Parathyroid adenoma (tissue), 2 donors: ENCODE results near the gene TMEM131L.

Experiments used
- H2AFZ ChIP-seq: fragments of 300-600 bp; sonication (generic); one replicate; pipeline ENCODE4 v1.7.0; 2017; ENCODE audit warnings: antibody characterized with exemption, mild to moderate bottlenecking
- H3K27ac ChIP-seq: fragments of 300-600 bp; sonication (generic); one replicate; pipeline ENCODE4 v1.7.0; 2017
- H3K27me3 ChIP-seq: fragments of 300-600 bp; sonication (generic); one replicate; pipeline ENCODE4 v1.7.0; 2017; ENCODE audit warnings: low read length; ENCODE audit not compliant: control insufficient read depth, insufficient read depth
- H3K36me3 ChIP-seq: fragments of 300-600 bp; sonication (generic); one replicate; pipeline ENCODE4 v1.7.0; 2017; ENCODE audit warnings: low read length; ENCODE audit not compliant: control insufficient read depth, insufficient read depth
- H3K4me1 ChIP-seq: fragments of 300-600 bp; sonication (generic); one replicate; pipeline ENCODE4 v1.7.0; 2017; ENCODE audit warnings: control low read depth
- H3K4me2 ChIP-seq: fragments of 300-600 bp; sonication (generic); one replicate; pipeline ENCODE4 v1.7.0; 2017; ENCODE audit warnings: low read length
- H3K4me3 ChIP-seq: fragments of 300-600 bp; sonication (generic); one replicate; pipeline ENCODE4 v1.7.0; 2017; ENCODE audit warnings: low read depth, low read length
- H3K79me2 ChIP-seq: fragments of 300-600 bp; sonication (generic); one replicate; pipeline ENCODE4 v1.7.0; 2017; ENCODE audit warnings: control low read depth
- H3K9ac ChIP-seq: fragments of 300-600 bp; sonication (generic); one replicate; pipeline ENCODE4 v1.7.0; 2017; ENCODE audit warnings: mild to moderate bottlenecking
- H3K9me3 ChIP-seq: fragments of 300-600 bp; sonication (generic); one replicate; pipeline ENCODE4 v1.7.0; 2017; ENCODE audit warnings: low read length; ENCODE audit not compliant: control insufficient read depth
- TF ChIP-seq, protein P1 (sequence below): fragments of 300-600 bp; sonication (generic); IDR thresholded peaks from one replicate; pipeline ENCODE4 v1.7.0; 2017; ENCODE audit warnings: antibody characterized with exemption, mild to moderate bottlenecking
- donor health status: primary hyperparathyroidism.

Gene TMEM131L

DNA sequence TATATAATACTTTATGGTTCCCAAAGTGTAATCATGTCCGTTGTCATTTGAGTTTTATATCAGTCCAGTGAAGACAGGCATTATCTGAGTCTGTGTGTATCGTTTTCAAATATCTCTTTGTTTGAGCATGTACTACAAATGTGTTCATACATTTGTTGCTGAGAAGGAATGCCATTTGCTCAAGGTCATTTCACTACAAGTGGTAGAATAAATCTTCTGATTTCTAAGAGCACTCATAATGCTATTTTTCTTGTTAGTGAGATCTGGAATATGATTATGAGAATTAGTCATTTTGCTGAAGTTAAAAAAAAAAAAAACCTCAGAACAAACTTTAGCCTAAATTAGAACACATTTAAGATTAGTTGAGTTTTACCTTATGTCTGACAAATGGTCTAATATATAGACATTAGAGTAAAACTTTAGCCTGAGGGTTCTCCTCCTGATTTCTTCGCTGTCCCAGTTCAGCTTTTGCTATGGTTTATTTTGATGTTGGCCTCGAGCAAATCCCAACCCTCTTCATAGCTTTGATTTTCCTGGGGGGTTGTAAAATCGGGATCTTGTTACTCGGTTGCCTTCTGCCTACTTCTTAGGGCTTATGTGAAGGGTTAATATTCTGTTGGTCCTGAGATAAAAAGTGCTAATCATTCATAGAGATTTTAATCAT, 87.1 kb downstream of the TMEM131L start:
- H3K4me2 ChIP-seq = no peak overlapping the region
- no peaks in the 10 kb centered on the region for H3K27me3 ChIP-seq
- H3K79me2 ChIP-seq = no peaks in the 10 kb centered on the region
- H3K4me3 ChIP-seq = no peak overlapping the region
- no peaks in the 10 kb centered on the region for H3K4me1 ChIP-seq
- no peaks in the 10 kb centered on the region for H3K36me3 ChIP-seq
- H2AFZ ChIP-seq = no peak overlapping the region
- no peak overlapping the region for H3K9ac ChIP-seq
- no peak overlapping the region for H3K27ac ChIP-seq
- H3K9me3 ChIP-seq = no peaks in the 10 kb centered on the region
- TF ChIP-seq, protein P1, sequence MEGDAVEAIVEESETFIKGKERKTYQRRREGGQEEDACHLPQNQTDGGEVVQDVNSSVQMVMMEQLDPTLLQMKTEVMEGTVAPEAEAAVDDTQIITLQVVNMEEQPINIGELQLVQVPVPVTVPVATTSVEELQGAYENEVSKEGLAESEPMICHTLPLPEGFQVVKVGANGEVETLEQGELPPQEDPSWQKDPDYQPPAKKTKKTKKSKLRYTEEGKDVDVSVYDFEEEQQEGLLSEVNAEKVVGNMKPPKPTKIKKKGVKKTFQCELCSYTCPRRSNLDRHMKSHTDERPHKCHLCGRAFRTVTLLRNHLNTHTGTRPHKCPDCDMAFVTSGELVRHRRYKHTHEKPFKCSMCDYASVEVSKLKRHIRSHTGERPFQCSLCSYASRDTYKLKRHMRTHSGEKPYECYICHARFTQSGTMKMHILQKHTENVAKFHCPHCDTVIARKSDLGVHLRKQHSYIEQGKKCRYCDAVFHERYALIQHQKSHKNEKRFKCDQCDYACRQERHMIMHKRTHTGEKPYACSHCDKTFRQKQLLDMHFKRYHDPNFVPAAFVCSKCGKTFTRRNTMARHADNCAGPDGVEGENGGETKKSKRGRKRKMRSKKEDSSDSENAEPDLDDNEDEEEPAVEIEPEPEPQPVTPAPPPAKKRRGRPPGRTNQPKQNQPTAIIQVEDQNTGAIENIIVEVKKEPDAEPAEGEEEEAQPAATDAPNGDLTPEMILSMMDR = no peak

DNA sequence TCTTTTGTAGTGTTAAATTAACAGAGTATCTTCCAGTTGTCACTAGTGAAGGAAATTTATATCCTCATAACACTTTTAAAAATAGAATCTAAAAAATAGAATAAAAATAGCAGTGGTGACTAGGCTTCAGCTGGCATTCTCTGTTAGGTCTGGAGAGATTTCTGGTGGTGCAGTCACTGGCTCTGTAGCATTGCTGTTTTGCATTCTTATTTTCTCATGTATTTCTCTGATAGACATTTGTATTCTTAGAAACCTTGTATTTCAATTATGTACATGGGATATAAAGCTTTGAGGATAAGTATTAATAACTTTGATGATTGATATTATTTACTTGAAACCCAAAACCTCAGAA, 87.6 kb downstream of the TMEM131L start:
- H3K4me2 ChIP-seq = no peak overlapping the region
- no peak overlapping the region for H3K4me3 ChIP-seq
- no peaks in the 10 kb centered on the region for H3K36me3 ChIP-seq
- H3K9me3 ChIP-seq = no peaks in the 10 kb centered on the region
- H3K27me3 ChIP-seq = no peaks in the 10 kb centered on the region
- no peak overlapping the region for H3K27ac ChIP-seq
- TF ChIP-seq, protein P1 = no peak
- no peaks in the 10 kb centered on the region for H3K79me2 ChIP-seq
- no peak overlapping the region for H2AFZ ChIP-seq
- no peaks in the 10 kb centered on the region for H3K4me1 ChIP-seq
- no peak overlapping the region for H3K9ac ChIP-seq

DNA sequence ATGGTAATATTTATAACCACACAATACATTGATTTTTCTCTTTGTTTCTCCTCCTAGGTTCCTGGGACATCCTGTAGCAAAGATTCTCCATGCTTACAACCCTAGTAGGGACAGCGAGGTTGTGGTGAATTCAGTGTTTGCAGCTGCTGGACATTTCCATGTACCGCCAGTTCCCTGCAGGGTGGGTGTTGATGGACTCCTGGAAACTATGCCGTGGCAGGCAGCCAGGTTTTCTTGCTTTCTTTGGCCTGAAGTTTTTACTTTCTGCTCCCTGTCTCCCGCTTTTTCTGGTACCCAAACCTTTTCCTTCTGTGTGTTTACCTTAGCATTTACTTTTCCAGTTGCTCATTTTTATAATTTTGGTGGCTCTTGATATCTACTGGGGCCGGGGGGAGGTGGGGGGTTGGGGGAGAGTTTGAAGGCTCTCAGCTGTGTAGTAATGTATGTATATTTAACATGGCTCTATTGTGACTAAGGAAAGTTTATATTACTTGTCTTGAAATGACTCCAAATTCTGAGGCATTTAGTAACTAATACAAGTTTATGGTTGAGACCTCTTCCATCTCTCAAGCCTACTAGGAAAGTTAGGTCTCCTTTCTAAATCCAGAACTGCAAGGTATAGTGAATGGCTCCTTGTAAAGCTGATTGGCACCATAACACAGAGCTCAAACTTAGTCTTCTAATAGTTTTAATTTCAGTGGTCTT, 89.7 kb downstream of the TMEM131L start:
- Histone ChIP-seq H3K27ac (no peak overlapping the region), H3K4me3 (no peak overlapping the region), H3K4me1 (no peaks in the 10 kb centered on the region), H3K27me3 (no peaks in the 10 kb centered on the region), H3K9me3 (no peaks in the 10 kb centered on the region), H3K9ac (no peak overlapping the region), H2AFZ (no peak overlapping the region), H3K36me3 (no peaks in the 10 kb centered on the region), H3K4me2 (no peak overlapping the region), H3K79me2 (no peaks in the 10 kb centered on the region)
- TF ChIP-seq, protein P1 = no peak

DNA sequence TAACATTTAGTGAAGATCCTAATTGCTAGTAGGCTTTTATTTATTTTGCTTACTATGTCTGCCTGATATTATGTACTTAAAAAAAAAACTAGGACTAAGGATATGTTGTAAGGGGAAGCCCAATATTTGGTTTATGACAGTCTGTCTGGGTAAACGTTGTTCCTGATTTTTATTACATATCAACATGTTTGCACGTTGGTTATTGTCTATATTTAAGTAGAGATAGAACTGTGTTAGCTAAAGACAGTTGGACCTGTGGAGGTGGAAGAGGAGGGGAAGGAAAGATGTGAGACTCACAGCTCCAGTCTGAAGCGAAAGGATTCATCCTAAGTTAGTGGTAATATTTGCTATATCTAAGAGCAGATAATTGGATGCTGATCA, 90.3 kb downstream of the TMEM131L start:
- H3K9ac ChIP-seq = no peak overlapping the region
- peaks cover 1% of the 10 kb centered on the region for H3K36me3 ChIP-seq
- H3K4me3 ChIP-seq = no peak overlapping the region
- H3K27me3 ChIP-seq = no peaks in the 10 kb centered on the region
- no peak overlapping the region for H2AFZ ChIP-seq
- H3K9me3 ChIP-seq = no peaks in the 10 kb centered on the region
- TF ChIP-seq, protein P1 = no peak
- H3K79me2 ChIP-seq = no peaks in the 10 kb centered on the region
- no peaks in the 10 kb centered on the region for H3K4me1 ChIP-seq
- H3K4me2 ChIP-seq = no peak overlapping the region
- H3K27ac ChIP-seq = no peak overlapping the region

DNA sequence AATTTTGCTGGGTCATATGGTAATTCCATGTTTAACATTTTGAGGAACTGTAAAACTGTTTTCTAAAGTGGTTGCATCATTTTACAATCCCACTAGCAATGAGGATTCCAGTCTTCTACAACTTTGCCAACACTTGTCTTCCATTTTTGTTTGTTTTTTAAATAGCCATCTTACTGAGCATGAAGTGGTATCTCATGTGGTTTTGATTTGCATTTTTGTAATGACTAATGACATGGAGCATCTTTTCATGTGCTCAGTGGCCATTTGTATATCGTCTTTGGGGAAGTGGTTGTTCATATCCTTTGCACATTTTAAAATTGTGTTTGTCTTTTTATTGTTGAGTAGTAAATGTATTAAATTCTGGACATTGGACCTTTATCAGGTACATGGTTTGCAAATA, 94.7 kb downstream of the TMEM131L start:
- Histone ChIP-seq H3K9ac (no peak overlapping the region), H3K9me3 (no peaks in the 10 kb centered on the region), H2AFZ (no peak overlapping the region), H3K4me3 (no peak overlapping the region), H3K36me3 (peaks cover 4% of the 10 kb centered on the region), H3K79me2 (no peaks in the 10 kb centered on the region), H3K4me1 (no peaks in the 10 kb centered on the region), H3K27me3 (no peaks in the 10 kb centered on the region), H3K27ac (no peak overlapping the region), H3K4me2 (no peak overlapping the region)
- TF ChIP-seq, protein P1 = no peak
